Upper lobe of left lung (tissue), 6 donors: ENCODE data around the gene SYDE1. TPM values are rescaled to one million over a fixed set of nuclear protein-coding genes. Genes with fewer than 3 reads are reported as not detected.

Experiments
- ATAC-seq, 2 donors: fragments of 200-7000 bp; cut with Tn5 transposase; one replicate each; pipeline ENCODE4 v1.9.1; 2022; ENCODE audit warnings: mild to moderate bottlenecking in 2 of 2, moderate library complexity in 2 of 2; ENCODE audit not compliant: low FRiP score in 2 of 2
- DNase-seq, 2 donors: peaks; one replicate each; pipeline ENCODE4 v3.0.0-alpha.2; 2019 to 2020
- H3K27ac ChIP-seq, 4 donors: fragments of 200-600 bp; sonication (generic); one replicate each; pipeline ENCODE4 v1.5.1; 2016 to 2019
- H3K27me3 ChIP-seq, 4 donors: fragments of 200-600 bp; sonication (generic); one replicate each; pipeline ENCODE4 v1.5.1; 2017 to 2019
- H3K36me3 ChIP-seq, 4 donors: fragments of 200-600 bp; sonication (generic); one replicate each; pipeline ENCODE4 v1.5.1; 2016 to 2019
- H3K4me1 ChIP-seq, 4 donors: fragments of 200-600 bp; sonication (generic); one replicate each; pipeline ENCODE4 v1.5.1; 2018 to 2019
- H3K4me3 ChIP-seq, 4 donors: fragments of 200-600 bp; sonication (generic); one replicate each; pipeline ENCODE4 v1.5.1; 2017 to 2019; ENCODE audit warnings: mild to moderate bottlenecking in 2 of 4, moderate library complexity in 1 of 4
- H3K9me3 ChIP-seq, 4 donors: fragments of 200-600 bp; sonication (generic); one replicate each; pipeline ENCODE4 v1.5.1; 2018 to 2019
- EP300 ChIP-seq, 4 donors: sonication (generic); formaldehyde crosslinking; IDR thresholded peaks; one replicate each; pipeline ENCODE4 v1.5.1; 2017; ENCODE audit warnings: antibody characterized with exemption in 4 of 4, control low read depth in 2 of 4
- POLR2A ChIP-seq, 4 donors: fragments of 450-650 bp; IDR thresholded peaks; one replicate each; pipeline ENCODE4 v1.5.1; 2016 to 2017; ENCODE audit warnings: antibody characterized with exemption in 4 of 4, mild to moderate bottlenecking in 2 of 4
- POLR2AphosphoS5 ChIP-seq, 2 donors: sonication (generic); formaldehyde crosslinking; IDR thresholded peaks; one replicate each; pipeline ENCODE4 v1.5.1; 2017; ENCODE audit warnings: antibody characterized with exemption in 2 of 2
- WGBS, 2 donors: methylation state at CpG; one replicate each; pipeline ENCODE4 v1.1.5; 2017 to 2018; 5-methylcytosine and 5-hydroxymethylcytosine counted together
- total RNA-seq, 6 donors: library from RNA; depleted of rRNA in 4 of 6; stranded (reverse); fragments of >200 nt in 4 of 6; gene quantifications; one replicate each; pipeline versions ENCODE4 v1.1.0 to v1.2.1, GENCODE V29; 2016 to 2021
- TF ChIP-seq, protein P1 (sequence below), 6 experiments: fragments of 450-650 bp in 4 of 6; fragments of 200-600 bp in 2 of 6; sonication (generic) in 2 of 6; IDR thresholded peaks; one replicate each; pipeline ENCODE4 v1.5.1; 2016 to 2019; ENCODE audit warnings: antibody characterized with exemption in 6 of 6
- donor health status: DM: no; HTN: no; CAD: no; lungs with moderate emphysema.
- donor health status: DM: no; HTN: yes; CAD: no; lungs with severe emphysema.

The SYDE1 gene
- total RNA-seq, 6 donors from 2014 or later = 7.0 to 28.4 (median 14.2) TPM

DNA sequence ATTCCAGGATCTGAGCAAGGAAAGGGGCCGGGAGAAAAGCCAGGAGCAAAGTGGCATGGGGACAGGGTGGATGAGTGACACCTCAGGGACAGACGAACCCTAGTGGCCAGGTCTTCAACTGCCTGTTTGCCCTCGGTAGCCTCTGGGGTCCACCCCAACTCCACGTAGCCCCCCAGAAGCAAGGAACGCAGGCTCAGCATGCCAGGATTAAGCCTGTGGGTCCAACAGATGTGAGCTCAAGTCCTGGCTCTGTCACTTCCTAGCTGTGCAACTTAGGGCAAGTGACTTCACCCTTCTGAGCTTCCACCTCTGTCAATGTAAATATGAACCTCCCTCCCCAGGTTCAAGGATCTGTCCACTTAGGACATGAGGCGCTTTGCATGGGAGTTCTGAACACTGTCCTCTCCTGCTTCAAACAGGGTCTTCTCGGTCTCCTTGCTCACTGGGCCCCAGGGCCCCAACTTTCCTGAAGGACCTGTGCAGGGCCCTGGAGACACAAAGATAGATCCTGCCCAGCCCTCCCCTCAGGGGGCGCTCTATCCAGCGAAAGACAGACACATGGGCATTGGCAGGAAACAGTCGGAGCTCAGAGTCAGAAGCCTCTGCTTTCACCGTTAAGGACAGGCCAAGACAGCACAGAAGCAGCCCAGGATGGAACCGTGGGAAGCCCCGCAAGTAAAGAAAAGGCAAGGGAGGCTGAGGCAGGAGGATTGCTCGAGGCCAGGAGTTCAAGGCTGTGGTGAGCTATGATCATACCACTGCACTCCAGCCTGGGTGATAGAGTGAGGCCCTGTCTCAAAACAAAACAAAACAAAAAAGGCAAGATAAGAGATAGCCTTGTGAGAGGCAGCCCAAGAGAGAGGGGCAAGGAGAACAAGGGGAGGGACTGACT lies 13.2 kb downstream of the SYDE1 start:
- DNase-seq = no peak
- peaks cover 13 to 71% (median 59%) of the 10 kb centered on the region in 4 donors for H3K36me3 ChIP-seq
- TF ChIP-seq POLR2A (IDR thresholded peaks at IDR 0.05) = no peak
- no peak for TF ChIP-seq POLR2AphosphoS5 (IDR thresholded peaks at IDR 0.05)
- TF ChIP-seq, protein P1, sequence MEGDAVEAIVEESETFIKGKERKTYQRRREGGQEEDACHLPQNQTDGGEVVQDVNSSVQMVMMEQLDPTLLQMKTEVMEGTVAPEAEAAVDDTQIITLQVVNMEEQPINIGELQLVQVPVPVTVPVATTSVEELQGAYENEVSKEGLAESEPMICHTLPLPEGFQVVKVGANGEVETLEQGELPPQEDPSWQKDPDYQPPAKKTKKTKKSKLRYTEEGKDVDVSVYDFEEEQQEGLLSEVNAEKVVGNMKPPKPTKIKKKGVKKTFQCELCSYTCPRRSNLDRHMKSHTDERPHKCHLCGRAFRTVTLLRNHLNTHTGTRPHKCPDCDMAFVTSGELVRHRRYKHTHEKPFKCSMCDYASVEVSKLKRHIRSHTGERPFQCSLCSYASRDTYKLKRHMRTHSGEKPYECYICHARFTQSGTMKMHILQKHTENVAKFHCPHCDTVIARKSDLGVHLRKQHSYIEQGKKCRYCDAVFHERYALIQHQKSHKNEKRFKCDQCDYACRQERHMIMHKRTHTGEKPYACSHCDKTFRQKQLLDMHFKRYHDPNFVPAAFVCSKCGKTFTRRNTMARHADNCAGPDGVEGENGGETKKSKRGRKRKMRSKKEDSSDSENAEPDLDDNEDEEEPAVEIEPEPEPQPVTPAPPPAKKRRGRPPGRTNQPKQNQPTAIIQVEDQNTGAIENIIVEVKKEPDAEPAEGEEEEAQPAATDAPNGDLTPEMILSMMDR (IDR thresholded peaks at IDR 0.05) = no peak
- TF ChIP-seq EP300 (IDR thresholded peaks at IDR 0.05) = no peak
- H3K4me3 ChIP-seq = no peak overlapping the region
- no peak overlapping the region for H3K27ac ChIP-seq
- 94 to 97% methylated on average over 12 to 14 of the region's 14 CpGs for WGBS, 2 donors
- no peaks in the 10 kb centered on the region for H3K27me3 ChIP-seq
- H3K9me3 ChIP-seq = no peaks in the 10 kb centered on the region
- H3K4me1 ChIP-seq = peaks cover 12 to 21% (median 14%) of the 10 kb centered on the region in 4 donors
- ATAC-seq = no peak

DNA sequence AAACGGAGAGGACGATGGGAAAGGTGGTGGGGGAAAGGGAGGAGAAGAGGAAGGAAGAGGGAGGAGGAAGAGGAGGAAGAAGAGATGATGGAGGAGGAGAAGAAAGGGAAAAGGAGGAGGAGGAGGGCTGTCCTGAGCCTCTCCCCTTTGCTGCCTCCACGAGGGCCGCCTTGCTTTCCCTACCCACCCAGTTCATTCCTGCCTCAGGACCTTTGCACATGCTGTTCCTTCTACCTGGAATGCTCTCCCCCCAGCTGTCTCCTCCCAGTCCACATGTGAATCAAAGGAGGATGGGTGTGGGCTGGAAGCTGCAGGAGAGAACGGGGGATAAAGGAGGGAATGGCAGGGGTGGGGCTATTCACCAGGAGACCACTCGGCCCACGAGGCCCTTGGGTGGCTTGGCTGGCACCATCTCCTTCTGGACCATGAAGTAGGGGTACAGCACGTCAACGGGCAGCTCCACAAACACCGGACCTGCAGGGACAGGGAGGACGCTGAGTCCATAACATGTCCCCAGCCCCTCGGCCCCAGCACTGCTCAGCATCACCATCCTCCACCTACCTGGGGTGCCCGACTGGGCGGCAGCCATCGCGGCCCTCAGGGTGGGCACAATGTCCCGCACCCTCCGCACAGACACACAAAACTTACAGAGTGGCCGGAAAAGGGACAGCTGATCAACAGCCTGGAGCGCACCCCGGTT lies 15.3 kb downstream of the SYDE1 start:
- DNase-seq = peak in 1 of 2 donors; percentile 71
- Histone ChIP-seq H3K9me3 (no peaks in the 10 kb centered on the region), H3K27me3 (no peaks in the 10 kb centered on the region), H3K36me3 (peaks cover 6 to 50% (median 41%) of the 10 kb centered on the region in 4 donors), H3K27ac (no peak overlapping the region), H3K4me1 (peaks cover 12 to 26% (median 17%) of the 10 kb centered on the region in 4 donors), H3K4me3 (no peak overlapping the region)
- TF ChIP-seq, protein P1 (IDR thresholded peaks at IDR 0.05) = no peak
- no peak for TF ChIP-seq POLR2AphosphoS5 (IDR thresholded peaks at IDR 0.05)
- TF ChIP-seq EP300 (IDR thresholded peaks at IDR 0.05) = no peak
- no peak for TF ChIP-seq POLR2A (IDR thresholded peaks at IDR 0.05)
- no peak for ATAC-seq
- 97 to 99% methylated on average over 21 of the region's 21 CpGs for WGBS, 2 donors

DNA sequence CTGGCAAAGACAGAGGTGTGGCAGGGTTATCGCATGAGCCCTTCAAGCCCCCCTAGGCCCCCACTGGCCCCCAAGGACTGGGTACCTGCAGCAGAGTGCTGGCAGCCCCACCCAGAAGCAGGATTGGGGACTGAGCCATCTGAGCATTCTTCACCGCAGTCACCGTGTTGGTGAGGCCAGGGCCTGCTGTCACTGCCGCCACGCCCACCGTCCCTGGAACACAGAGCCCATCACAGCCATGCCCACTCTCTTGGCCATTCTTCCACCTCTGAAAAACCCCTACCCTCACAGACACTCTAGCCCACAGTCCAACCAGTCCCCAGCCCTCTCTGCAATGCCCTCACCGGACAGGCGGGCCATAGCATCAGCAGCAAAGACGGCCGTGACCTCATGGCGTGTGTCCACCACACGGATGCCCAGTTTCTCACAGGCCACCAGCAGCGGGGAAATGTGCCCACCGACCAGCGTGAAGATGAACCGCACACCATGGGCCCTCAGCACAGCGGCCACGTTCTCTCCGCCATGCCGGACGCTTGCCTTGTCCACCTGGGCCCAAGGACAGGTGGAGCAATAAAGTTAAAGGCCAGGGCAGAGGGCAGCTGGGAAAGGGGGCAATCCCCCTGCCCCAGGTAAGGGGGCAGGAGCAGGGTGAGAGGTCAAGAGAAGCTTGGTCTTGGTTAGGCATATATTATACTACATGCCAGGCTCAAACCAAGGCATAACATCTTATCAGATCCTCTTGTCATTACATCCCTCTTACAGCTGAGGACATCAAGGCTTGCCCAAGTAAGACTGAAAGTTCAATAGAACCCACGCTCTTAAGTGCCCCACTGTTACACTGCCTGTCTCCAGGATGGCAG lies 16.1 kb downstream of the SYDE1 start:
- no peak for DNase-seq
- TF ChIP-seq POLR2AphosphoS5 (IDR thresholded peaks at IDR 0.05) = no peak
- TF ChIP-seq POLR2A (IDR thresholded peaks at IDR 0.05) = no peak
- no peak for TF ChIP-seq EP300 (IDR thresholded peaks at IDR 0.05)
- TF ChIP-seq, protein P1 (IDR thresholded peaks at IDR 0.05) = no peak
- H3K9me3 ChIP-seq = no peaks in the 10 kb centered on the region
- 91 to 95% methylated on average over 13 to 22 of the region's 22 CpGs for WGBS, 2 donors
- H3K4me3 ChIP-seq = no peak overlapping the region
- peaks cover 4 to 43% (median 34%) of the 10 kb centered on the region in 4 donors for H3K36me3 ChIP-seq
- no peak for ATAC-seq
- H3K27me3 ChIP-seq = no peaks in the 10 kb centered on the region
- H3K27ac ChIP-seq = peak overlapping the region in 2 of 4 donors; percentile 88 to 95
- H3K4me1 ChIP-seq = peaks cover 12 to 26% (median 17%) of the 10 kb centered on the region in 4 donors

DNA sequence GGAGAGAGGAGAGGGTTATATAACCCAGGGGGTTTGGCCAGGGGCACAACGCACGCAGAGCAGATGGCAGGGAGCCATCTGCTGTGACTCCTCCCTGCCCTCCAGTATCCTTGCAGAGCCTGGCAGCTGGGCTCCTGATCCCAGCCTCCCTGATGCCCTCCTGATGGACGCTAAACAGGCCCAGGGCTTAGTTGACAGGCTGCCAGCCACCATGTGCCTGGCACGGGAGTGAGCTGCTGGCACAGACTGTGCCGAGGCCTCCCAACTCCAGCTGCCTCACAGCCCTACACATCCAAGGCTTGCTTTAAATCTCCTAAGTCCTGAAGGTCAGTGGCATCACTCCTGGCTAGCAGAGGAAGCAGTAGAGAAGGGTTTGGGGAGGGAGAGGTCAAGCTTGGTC lies 16.7 kb downstream of the SYDE1 start:
- no peaks in the 10 kb centered on the region for H3K9me3 ChIP-seq
- DNase-seq = no peak
- H3K36me3 ChIP-seq = peaks cover 4 to 37% (median 29%) of the 10 kb centered on the region in 4 donors
- H3K27ac ChIP-seq = peak overlapping the region; percentile 26 to 95 (median 89)
- TF ChIP-seq EP300 (IDR thresholded peaks at IDR 0.05) (no peak), POLR2A (IDR thresholded peaks at IDR 0.05) (no peak), POLR2AphosphoS5 (IDR thresholded peaks at IDR 0.05) (no peak)
- TF ChIP-seq, protein P1 (IDR thresholded peaks at IDR 0.05) = no peak
- peaks cover 12 to 26% (median 17%) of the 10 kb centered on the region in 4 donors for H3K4me1 ChIP-seq
- peak overlapping the region in 2 of 4 donors; percentile 60 to 75 for H3K4me3 ChIP-seq
- WGBS, 2 donors = 32% methylated on average over 5 of the region's 5 CpGs; no CpG with 5 or more reads in 1 of the 2 donors
- ATAC-seq = no peak
- no peaks in the 10 kb centered on the region for H3K27me3 ChIP-seq
